IMR-90 (cell line): ENCODE results near the gene F5. TPM values are rescaled to one million over a fixed set of nuclear protein-coding genes. Genes with fewer than 3 reads are reported as not detected.

Source experiments
- ATAC-seq: fragments of 200-7000 bp; cut with Tn5 transposase; 2 replicates; pipeline ENCODE4 v1.9.1; 2020; ENCODE audit warnings: low read depth, mild to moderate bottlenecking, moderate library complexity
- BruUV-seq: library from RNA; stranded (reverse); fragments of 400-500 nt; replicated peaks from 2 replicates; lab custom pipeline; 2021; lab: Mats Ljungman, UMichigan
- CTCF ChIA-PET: fragments of 300-600 bp; formaldehyde crosslinking; extraction: SDS; loops from one replicate; lab custom pipeline; 2021; ENCODE audit warnings: antibody characterized with exemption; lab: Yijun Ruan, JAX
- POLR2A ChIA-PET: fragments of 300-600 bp; sonication (Branson Sonifier 250); formaldehyde crosslinking; loops from one replicate; lab custom pipeline; 2022; ENCODE audit warnings: antibody characterized with exemption; ENCODE audit not compliant: unreplicated experiment; lab: Charles Lee
- DNase-seq: peaks from one replicate; pipeline ENCODE4 v3.0.0; 2013
- H2AFZ ChIP-seq: replicated peaks from 2 replicates; pipeline ENCODE3; 2013; ENCODE audit warnings: low read length, mild to moderate bottlenecking; ENCODE audit not compliant: poor library complexity
- H2AK5ac ChIP-seq: 2 replicates; pipeline ENCODE4 v1.6.1; 2013; ENCODE audit warnings: low read depth, low read length, inconsistent platforms
- H2AK9ac ChIP-seq: replicated peaks from 2 replicates; pipeline ENCODE3; 2013; ENCODE audit warnings: mild to moderate bottlenecking, low read depth, low read length, moderate library complexity; ENCODE audit not compliant: poor library complexity
- H2BK120ac ChIP-seq: 2 replicates; pipeline ENCODE4 v1.6.1; 2013; ENCODE audit warnings: low read depth, low read length, inconsistent platforms
- H2BK15ac ChIP-seq: 3 replicates; pipeline ENCODE4 v1.6.1; 2013; ENCODE audit warnings: low read depth, low read length, inconsistent platforms
- H2BK20ac ChIP-seq: 2 replicates; pipeline ENCODE4 v1.6.1; 2013; ENCODE audit warnings: low read depth, mild to moderate bottlenecking, inconsistent platforms, low read length, moderate library complexity
- H2BK5ac ChIP-seq: 2 replicates; pipeline ENCODE4 v1.6.1; 2013; ENCODE audit warnings: mild to moderate bottlenecking, low read depth, low read length, inconsistent platforms; ENCODE audit not compliant: poor library complexity, severe bottlenecking
- H3K14ac ChIP-seq: replicated peaks from 2 replicates; pipeline ENCODE4 v1.6.1; 2013; ENCODE audit warnings: low read depth, low read length, inconsistent platforms
- H3K18ac ChIP-seq: 2 replicates; pipeline ENCODE4 v1.6.1; 2013; ENCODE audit warnings: low read depth, low read length, control low read depth
- H3K23ac ChIP-seq: 2 replicates; pipeline ENCODE4 v1.6.1; 2013; ENCODE audit warnings: low read depth, low read length, inconsistent platforms
- H3K27ac ChIP-seq: 2 replicates; pipeline ENCODE4 v1.5.1; 2013; ENCODE audit warnings: mild to moderate bottlenecking, control low read depth, low read length; ENCODE audit not compliant: insufficient read depth
- H3K27me3 ChIP-seq: 2 replicates; pipeline ENCODE4 v1.6.1; 2013; ENCODE audit warnings: low read length; ENCODE audit not compliant: control insufficient read depth, insufficient read depth
- H3K36me3 ChIP-seq: 2 replicates; pipeline ENCODE4 v1.6.1; 2013; ENCODE audit warnings: low read length, mixed read lengths; ENCODE audit not compliant: control insufficient read depth, insufficient read depth
- H3K4ac ChIP-seq: 2 replicates; pipeline ENCODE4 v1.6.1; 2013; ENCODE audit warnings: low read depth, low read length, inconsistent platforms
- H3K4me1 ChIP-seq: 2 replicates; pipeline ENCODE4 v1.6.1; 2013; ENCODE audit warnings: low read length, mixed read lengths; ENCODE audit not compliant: control insufficient read depth, insufficient read depth
- H3K4me2 ChIP-seq: 2 replicates; pipeline ENCODE4 v1.6.1; 2013; ENCODE audit warnings: low read depth, mild to moderate bottlenecking, control low read depth, low read length, moderate library complexity
- H3K4me3 ChIP-seq: 2 replicates; pipeline ENCODE4 v1.5.1; 2013; ENCODE audit warnings: low read depth, mild to moderate bottlenecking, control low read depth, low read length, moderate library complexity; ENCODE audit not compliant: insufficient read depth
- H3K56ac ChIP-seq: 2 replicates; pipeline ENCODE4 v1.6.1; 2013; ENCODE audit warnings: low read length, inconsistent platforms; ENCODE audit not compliant: insufficient read depth; ENCODE audit errors: extremely low read depth
- H3K79me1 ChIP-seq, 2 experiments: 2 replicates each; pipeline ENCODE4 v1.6.1; 2013; ENCODE audit warnings: low read length in 2 of 2, inconsistent platforms in 1 of 2, low read depth in 1 of 2
- H3K9ac ChIP-seq: 2 replicates; pipeline ENCODE4 v1.6.1; 2013; ENCODE audit warnings: low read depth, low read length, control low read depth
- H3K9me1 ChIP-seq: 2 replicates; pipeline ENCODE4 v1.6.1; 2013; ENCODE audit warnings: low read length, inconsistent platforms; ENCODE audit not compliant: insufficient read depth
- H3K9me3 ChIP-seq: 2 replicates; pipeline ENCODE4 v1.6.1; 2013; ENCODE audit warnings: low read length; ENCODE audit not compliant: control insufficient read depth, insufficient read depth
- H4K20me1 ChIP-seq: 2 replicates; pipeline ENCODE4 v1.6.1; 2013; ENCODE audit warnings: low read length, inconsistent platforms; ENCODE audit not compliant: insufficient read depth
- H4K5ac ChIP-seq: 2 replicates; pipeline ENCODE4 v1.6.1; 2013; ENCODE audit warnings: mild to moderate bottlenecking, low read depth, low read length, control low read depth
- H4K8ac ChIP-seq, 2 experiments: 2 replicates each; pipeline ENCODE4 v1.6.1; 2013; ENCODE audit warnings: low read depth in 2 of 2, low read length in 2 of 2, control low read depth in 1 of 2, inconsistent platforms in 1 of 2
- H4K91ac ChIP-seq: 2 replicates; pipeline ENCODE4 v1.6.1; 2013; ENCODE audit warnings: low read depth, low read length, inconsistent platforms; ENCODE audit not compliant: insufficient read depth
- RAD21 ChIP-seq: IDR thresholded peaks from 2 replicates; pipeline ENCODE4 v1.6.1; 2012; ENCODE audit warnings: low read length, improper control_type of control experiment
- WGBS, 2 experiments: methylation state at CpG; one replicate each; pipeline versions ENCODE4 v1.1.5 to v1.1.7; 2013; ENCODE audit warnings: missing lambda C conversion rate in 2 of 2; ENCODE audit not compliant: insufficient read length in 1 of 2; ENCODE audit errors: extremely low coverage in 2 of 2; 5-methylcytosine and 5-hydroxymethylcytosine counted together
- dilution Hi-C: fragments of 300-500 bp; cut with HindIII; formaldehyde crosslinking; loops from one replicate; pipeline ENCODE4 v1.14.3; 2018; ENCODE audit warnings: low sequenced_read_pairs; ENCODE audit not compliant: unreplicated experiment
- in situ Hi-C: fragments of 300-500 bp; cut with MboI; formaldehyde crosslinking; loops from 3 replicates; pipeline ENCODE4 v1.14.3; 2019; ENCODE audit warnings: low sequenced_read_pairs, inconsistent platforms, mixed read lengths
- intact Hi-C: fragments of 100-400 bp; cut with micrococcal nuclease; formaldehyde crosslinking; loops from 2 replicates; pipeline ENCODE4 v1.10.0; 2022
- polyA plus RNA-seq, 3 experiments: library from polyadenylated mRNA; depleted of rRNA; stranded (reverse); fragments of >200 nt; gene quantifications; 2 replicates each; pipeline ENCODE4 v1.2.3, GENCODE V29; 2012; ENCODE audit warnings: low replicate concordance in 1 of 3
- total RNA-seq: library from RNA; depleted of rRNA; stranded (reverse); fragments of >200 nt; gene quantifications from 2 replicates; pipeline ENCODE4 v1.2.3, GENCODE V29; 2012

The F5 gene
- total and polyA plus RNA-seq, 2 of the 4 experiments (the other 2 are of a cell fraction), result not detected

DNA sequence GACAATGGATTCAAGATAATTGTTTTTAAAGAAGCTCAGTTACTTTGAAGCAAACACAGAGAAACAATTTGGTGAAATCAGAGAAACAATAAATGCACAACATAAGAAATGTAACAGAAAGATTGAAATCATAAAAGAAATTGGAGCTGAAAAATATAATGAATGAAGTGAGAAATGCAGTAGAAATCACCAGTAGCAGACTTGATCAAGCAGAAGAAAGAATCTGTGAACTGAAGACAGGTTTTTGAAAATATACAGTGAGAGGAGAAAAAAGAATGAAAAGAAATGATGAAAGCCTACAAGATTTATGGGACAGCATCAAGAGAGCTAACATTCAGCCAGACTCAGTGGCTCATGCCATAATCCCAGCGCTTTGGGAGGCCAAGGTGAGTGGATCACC is 47.9 kb upstream of the F5 start:
- H2AK5ac ChIP-seq, result no peak overlapping the region
- H3K27me3 ChIP-seq, result no peaks in the 10 kb centered on the region
- no peak overlapping the region for H3K4ac ChIP-seq
- no peaks in the 10 kb centered on the region for H3K79me1 ChIP-seq
- H3K9me3 ChIP-seq, result peaks cover 7% of the 10 kb centered on the region; the same call in 1 of the 2 replicates
- WGBS, 2 experiments, result no CpG with 5 or more reads among the region's 1 CpG
- no peak overlapping the region for H4K91ac ChIP-seq
- H2BK120ac ChIP-seq, result no peak overlapping the region
- no peak overlapping the region for H3K4me2 ChIP-seq
- no peak overlapping the region for H4K8ac ChIP-seq
- no peak for TF ChIP-seq RAD21
- H3K14ac ChIP-seq, result no peak overlapping the region
- no peak overlapping the region for H2AFZ ChIP-seq
- H4K20me1 ChIP-seq, result no peaks in the 10 kb centered on the region
- intact Hi-C loops, result no loop called here
- in situ Hi-C loops, result no loop called here
- H3K36me3 ChIP-seq, result no peaks in the 10 kb centered on the region
- H3K18ac ChIP-seq, result no peak overlapping the region
- no peaks in the 10 kb centered on the region for H3K9me1 ChIP-seq
- ATAC-seq (no peak), DNase-seq (no peak)
- H4K5ac ChIP-seq, result no peak overlapping the region
- H3K4me3 ChIP-seq, result no peak overlapping the region
- BruUV-seq, result no TSS peak
- no peak overlapping the region for H2BK20ac ChIP-seq
- H3K9ac ChIP-seq, result no peak overlapping the region
- CTCF ChIA-PET, result no interaction called here
- POLR2A ChIA-PET, result no interaction called here
- no peak overlapping the region for H3K27ac ChIP-seq
- no peak overlapping the region for H2BK5ac ChIP-seq
- H3K56ac ChIP-seq, result no peak overlapping the region
- no peak overlapping the region for H2BK15ac ChIP-seq
- H3K4me1 ChIP-seq, result no peaks in the 10 kb centered on the region
- H3K23ac ChIP-seq, result no peak overlapping the region
- dilution Hi-C loops, result no loop called here
- no peak overlapping the region for H2AK9ac ChIP-seq
